HG03095 (cell line): ENCODE results near the gene CDHR1.
A peak's percentile ranks its signal among the peaks of the same experiment; 100 is the strongest.

Experiments used
- ATAC-seq: cut with Tn5 transposase; IDR thresholded peaks from one replicate; pipeline ENCODE4 v1.9.1; 2021; ENCODE audit warnings: moderate library complexity; ENCODE audit not compliant: unreplicated experiment

Gene CDHR1

GRCh38 chr10:84198206-84198915 lies 4.0 kb downstream of the CDHR1 start:
- ATAC-seq, result no peak

GRCh38 chr10:84200537-84201243 lies 6.4 kb downstream of the CDHR1 start:
- no peak for ATAC-seq

- ATAC-seq, result no peak
Measured at GRCh38 chr10:84201244-84201606, 6.9 kb downstream of the CDHR1 start.

GRCh38 chr10:84201682-84202081 lies 7.3 kb downstream of the CDHR1 start:
- ATAC-seq, result no peak

- ATAC-seq, result no peak
Measured at GRCh38 chr10:84202349-84202748, 8.0 kb downstream of the CDHR1 start.

- ATAC-seq, result peak; percentile 60
Measured at GRCh38 chr10:84204122-84204521, 9.8 kb downstream of the CDHR1 start.

GRCh38 chr10:84204610-84205009 lies 10.3 kb downstream of the CDHR1 start:
- ATAC-seq, result no peak

GRCh38 chr10:84205049-84205852 lies 10.9 kb downstream of the CDHR1 start:
- peak; percentile 78 for ATAC-seq

- no peak for ATAC-seq
Measured at GRCh38 chr10:84205853-84206525, 11.7 kb downstream of the CDHR1 start.

- no peak for ATAC-seq
Measured at GRCh38 chr10:84208023-84208422, 13.7 kb downstream of the CDHR1 start.

GRCh38 chr10:84211566-84211965 lies 17.2 kb downstream of the CDHR1 start:
- no peak for ATAC-seq

- ATAC-seq, result no peak
Measured at GRCh38 chr10:84212014-84212413, 17.7 kb downstream of the CDHR1 start.

GRCh38 chr10:84213076-84213475 lies 18.7 kb downstream of the CDHR1 start:
- no peak for ATAC-seq

GRCh38 chr10:84214046-84214572 lies 19.8 kb downstream of the CDHR1 start:
- no peak for ATAC-seq

- peak; percentile 81 for ATAC-seq
Measured at GRCh38 chr10:84214612-84215235, 20.4 kb downstream of the CDHR1 start.

- ATAC-seq, result no peak
Measured at GRCh38 chr10:84216834-84217233, 22.5 kb downstream of the CDHR1 start.

- no peak for ATAC-seq
Measured at GRCh38 chr10:84217746-84218145, 23.4 kb downstream of the CDHR1 start.

GRCh38 chr10:84221916-84222315 lies 27.6 kb downstream of the CDHR1 start:
- ATAC-seq, result no peak

- no peak for ATAC-seq
Measured at GRCh38 chr10:84224411-84225028, 30.2 kb downstream of the CDHR1 start.
